IMR-90 (cell line): ENCODE measurements around the gene FMR1. TPM values are rescaled to one million over a fixed set of nuclear protein-coding genes. Genes with fewer than 3 reads are reported as not detected.

Experiments
- ATAC-seq: fragments of 200-7000 bp; cut with Tn5 transposase; 2 replicates; pipeline ENCODE4 v1.9.1; 2020; ENCODE audit warnings: low read depth, mild to moderate bottlenecking, moderate library complexity
- BruUV-seq: library from RNA; stranded (reverse); fragments of 400-500 nt; replicated peaks from 2 replicates; lab custom pipeline; 2021; lab: Mats Ljungman, UMichigan
- CTCF ChIA-PET: fragments of 300-600 bp; formaldehyde crosslinking; extraction: SDS; loops from one replicate; lab custom pipeline; 2021; ENCODE audit warnings: antibody characterized with exemption; lab: Yijun Ruan, JAX
- POLR2A ChIA-PET: fragments of 300-600 bp; sonication (Branson Sonifier 250); formaldehyde crosslinking; loops from one replicate; lab custom pipeline; 2022; ENCODE audit warnings: antibody characterized with exemption; ENCODE audit not compliant: unreplicated experiment; lab: Charles Lee
- DNase-seq: peaks from one replicate; pipeline ENCODE4 v3.0.0; 2013
- H2AFZ ChIP-seq: replicated peaks from 2 replicates; pipeline ENCODE3; 2013; ENCODE audit warnings: low read length, mild to moderate bottlenecking; ENCODE audit not compliant: poor library complexity
- H2AK5ac ChIP-seq: 2 replicates; pipeline ENCODE4 v1.6.1; 2013; ENCODE audit warnings: low read depth, low read length, inconsistent platforms
- H2AK9ac ChIP-seq: replicated peaks from 2 replicates; pipeline ENCODE3; 2013; ENCODE audit warnings: mild to moderate bottlenecking, low read depth, low read length, moderate library complexity; ENCODE audit not compliant: poor library complexity
- H2BK120ac ChIP-seq: 2 replicates; pipeline ENCODE4 v1.6.1; 2013; ENCODE audit warnings: low read depth, low read length, inconsistent platforms
- H2BK15ac ChIP-seq: 3 replicates; pipeline ENCODE4 v1.6.1; 2013; ENCODE audit warnings: low read depth, low read length, inconsistent platforms
- H2BK20ac ChIP-seq: 2 replicates; pipeline ENCODE4 v1.6.1; 2013; ENCODE audit warnings: low read depth, mild to moderate bottlenecking, inconsistent platforms, low read length, moderate library complexity
- H2BK5ac ChIP-seq: 2 replicates; pipeline ENCODE4 v1.6.1; 2013; ENCODE audit warnings: mild to moderate bottlenecking, low read depth, low read length, inconsistent platforms; ENCODE audit not compliant: poor library complexity, severe bottlenecking
- H3K14ac ChIP-seq: replicated peaks from 2 replicates; pipeline ENCODE4 v1.6.1; 2013; ENCODE audit warnings: low read depth, low read length, inconsistent platforms
- H3K18ac ChIP-seq: 2 replicates; pipeline ENCODE4 v1.6.1; 2013; ENCODE audit warnings: low read depth, low read length, control low read depth
- H3K23ac ChIP-seq: 2 replicates; pipeline ENCODE4 v1.6.1; 2013; ENCODE audit warnings: low read depth, low read length, inconsistent platforms
- H3K27ac ChIP-seq: 2 replicates; pipeline ENCODE4 v1.5.1; 2013; ENCODE audit warnings: mild to moderate bottlenecking, control low read depth, low read length; ENCODE audit not compliant: insufficient read depth
- H3K27me3 ChIP-seq: 2 replicates; pipeline ENCODE4 v1.6.1; 2013; ENCODE audit warnings: low read length; ENCODE audit not compliant: control insufficient read depth, insufficient read depth
- H3K36me3 ChIP-seq: 2 replicates; pipeline ENCODE4 v1.6.1; 2013; ENCODE audit warnings: low read length, mixed read lengths; ENCODE audit not compliant: control insufficient read depth, insufficient read depth
- H3K4ac ChIP-seq: 2 replicates; pipeline ENCODE4 v1.6.1; 2013; ENCODE audit warnings: low read depth, low read length, inconsistent platforms
- H3K4me1 ChIP-seq: 2 replicates; pipeline ENCODE4 v1.6.1; 2013; ENCODE audit warnings: low read length, mixed read lengths; ENCODE audit not compliant: control insufficient read depth, insufficient read depth
- H3K4me2 ChIP-seq: 2 replicates; pipeline ENCODE4 v1.6.1; 2013; ENCODE audit warnings: low read depth, mild to moderate bottlenecking, control low read depth, low read length, moderate library complexity
- H3K4me3 ChIP-seq: 2 replicates; pipeline ENCODE4 v1.5.1; 2013; ENCODE audit warnings: low read depth, mild to moderate bottlenecking, control low read depth, low read length, moderate library complexity; ENCODE audit not compliant: insufficient read depth
- H3K56ac ChIP-seq: 2 replicates; pipeline ENCODE4 v1.6.1; 2013; ENCODE audit warnings: low read length, inconsistent platforms; ENCODE audit not compliant: insufficient read depth; ENCODE audit errors: extremely low read depth
- H3K79me1 ChIP-seq, 2 experiments: 2 replicates each; pipeline ENCODE4 v1.6.1; 2013; ENCODE audit warnings: low read length in 2 of 2, inconsistent platforms in 1 of 2, low read depth in 1 of 2
- H3K9ac ChIP-seq: 2 replicates; pipeline ENCODE4 v1.6.1; 2013; ENCODE audit warnings: low read depth, low read length, control low read depth
- H3K9me1 ChIP-seq: 2 replicates; pipeline ENCODE4 v1.6.1; 2013; ENCODE audit warnings: low read length, inconsistent platforms; ENCODE audit not compliant: insufficient read depth
- H3K9me3 ChIP-seq: 2 replicates; pipeline ENCODE4 v1.6.1; 2013; ENCODE audit warnings: low read length; ENCODE audit not compliant: control insufficient read depth, insufficient read depth
- H4K20me1 ChIP-seq: 2 replicates; pipeline ENCODE4 v1.6.1; 2013; ENCODE audit warnings: low read length, inconsistent platforms; ENCODE audit not compliant: insufficient read depth
- H4K5ac ChIP-seq: 2 replicates; pipeline ENCODE4 v1.6.1; 2013; ENCODE audit warnings: mild to moderate bottlenecking, low read depth, low read length, control low read depth
- H4K8ac ChIP-seq, 2 experiments: 2 replicates each; pipeline ENCODE4 v1.6.1; 2013; ENCODE audit warnings: low read depth in 2 of 2, low read length in 2 of 2, control low read depth in 1 of 2, inconsistent platforms in 1 of 2
- H4K91ac ChIP-seq: 2 replicates; pipeline ENCODE4 v1.6.1; 2013; ENCODE audit warnings: low read depth, low read length, inconsistent platforms; ENCODE audit not compliant: insufficient read depth
- BHLHE40 ChIP-seq: fragments of 150-350 bp; IDR thresholded peaks from 2 replicates; pipeline ENCODE4 v1.6.1; 2016; ENCODE audit warnings: mild to moderate bottlenecking, low read depth, low read length
- CEBPB ChIP-seq: IDR thresholded peaks from 2 replicates; pipeline ENCODE4 v1.6.1; 2012; ENCODE audit warnings: low read depth, low read length, improper control_type of control experiment
- CHD1 ChIP-seq: IDR thresholded peaks from 2 replicates; pipeline ENCODE4 v1.6.1; 2012; ENCODE audit warnings: low read depth, low read length, improper control_type of control experiment
- ELK1 ChIP-seq: fragments of 150-350 bp; IDR thresholded peaks from 2 replicates; pipeline ENCODE4 v1.6.1; 2016; ENCODE audit warnings: low read depth, mild to moderate bottlenecking, low read length, moderate library complexity, borderline replicate concordance
- FOS ChIP-seq: fragments of 150-350 bp; IDR thresholded peaks from 2 replicates; pipeline ENCODE4 v1.6.1; 2016; ENCODE audit warnings: low read depth, low read length
- MAFK ChIP-seq: IDR thresholded peaks from 2 replicates; pipeline ENCODE4 v1.6.1; 2012; ENCODE audit warnings: low read depth, low read length, improper control_type of control experiment
- MAZ ChIP-seq: IDR thresholded peaks from 2 replicates; pipeline ENCODE4 v1.6.1; 2012; ENCODE audit warnings: low read depth, mild to moderate bottlenecking, low read length, improper control_type of control experiment, moderate library complexity, borderline replicate concordance
- MXI1 ChIP-seq: IDR thresholded peaks from 2 replicates; pipeline ENCODE4 v1.6.1; 2012; ENCODE audit warnings: low read depth, mild to moderate bottlenecking, low read length, moderate library complexity, borderline replicate concordance
- NFE2L2 ChIP-seq: fragments of 150-350 bp; IDR thresholded peaks from 2 replicates; pipeline ENCODE4 v1.6.1; 2016; ENCODE audit warnings: low read depth, mild to moderate bottlenecking, low read length
- POLR2A ChIP-seq: IDR thresholded peaks from 2 replicates; pipeline ENCODE4 v1.6.1; 2012; ENCODE audit warnings: mild to moderate bottlenecking, low read depth, low read length
- RAD21 ChIP-seq: IDR thresholded peaks from 2 replicates; pipeline ENCODE4 v1.6.1; 2012; ENCODE audit warnings: low read length, improper control_type of control experiment
- RCOR1 ChIP-seq: IDR thresholded peaks from 2 replicates; pipeline ENCODE4 v1.6.1; 2012; ENCODE audit warnings: mild to moderate bottlenecking, low read length, improper control_type of control experiment; ENCODE audit not compliant: insufficient replicate concordance
- RFX5 ChIP-seq: IDR thresholded peaks from 2 replicates; pipeline ENCODE4 v1.8.0; 2012; ENCODE audit warnings: low read depth, mild to moderate bottlenecking, low read length, moderate library complexity
- SMC3 ChIP-seq: fragments of 150-350 bp; IDR thresholded peaks from 2 replicates; pipeline ENCODE4 v1.6.1; 2016; ENCODE audit warnings: low read depth, mild to moderate bottlenecking, antibody characterized with exemption, low read length, moderate library complexity
- dilution Hi-C: fragments of 300-500 bp; cut with HindIII; formaldehyde crosslinking; loops from one replicate; pipeline ENCODE4 v1.14.3; 2018; ENCODE audit warnings: low sequenced_read_pairs; ENCODE audit not compliant: unreplicated experiment
- in situ Hi-C: fragments of 300-500 bp; cut with MboI; formaldehyde crosslinking; loops from 3 replicates; pipeline ENCODE4 v1.14.3; 2019; ENCODE audit warnings: low sequenced_read_pairs, inconsistent platforms, mixed read lengths
- intact Hi-C: fragments of 100-400 bp; cut with micrococcal nuclease; formaldehyde crosslinking; loops from 2 replicates; pipeline ENCODE4 v1.10.0; 2022
- polyA plus RNA-seq, 3 experiments: library from polyadenylated mRNA; depleted of rRNA; stranded (reverse); fragments of >200 nt; gene quantifications; 2 replicates each; pipeline ENCODE4 v1.2.3, GENCODE V29; 2012; ENCODE audit warnings: low replicate concordance in 1 of 3
- total RNA-seq: library from RNA; depleted of rRNA; stranded (reverse); fragments of >200 nt; gene quantifications from 2 replicates; pipeline ENCODE4 v1.2.3, GENCODE V29; 2012
- TF ChIP-seq, protein P1 (sequence below): conservative IDR thresholded peaks from 2 replicates; pipeline ENCODE4 v1.5.1; 2012; ENCODE audit warnings: mild to moderate bottlenecking, low read depth, low read length, improper control_type of control experiment
- TF ChIP-seq, protein P2 (sequence below): fragments of 150-350 bp; IDR thresholded peaks from 2 replicates; pipeline ENCODE4 v1.6.1; 2017; ENCODE audit warnings: mild to moderate bottlenecking, antibody characterized with exemption, low read length, low read depth

FMR1 gene
- total and polyA plus RNA-seq, 2 of the 4 experiments (the other 2 are of a cell fraction) = 12.2 to 17.6 TPM

DNA sequence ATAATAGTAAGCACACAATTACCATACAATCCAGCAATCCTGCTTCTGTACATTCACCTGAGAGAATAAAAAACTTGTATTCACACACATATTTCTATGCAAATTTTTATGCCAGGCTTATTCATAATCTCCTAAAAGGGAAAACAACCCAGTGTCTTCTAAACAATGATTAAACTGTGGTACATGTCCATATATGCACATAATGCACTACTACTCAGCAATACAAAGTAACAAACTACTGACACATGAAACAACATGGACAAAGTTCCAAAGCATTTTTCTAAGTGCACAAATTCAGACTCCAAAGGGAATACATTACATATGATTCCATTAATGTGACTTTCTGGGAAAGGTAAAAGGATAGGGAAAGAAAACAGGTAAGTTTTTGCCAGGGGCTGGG is 18.0 kb upstream of the FMR1 start:
- no peak overlapping the region for H3K9ac ChIP-seq
- dilution Hi-C loops = no loop called here
- H3K4ac ChIP-seq = no peak overlapping the region
- no peaks in the 10 kb centered on the region for H3K9me1 ChIP-seq
- ATAC-seq = no peak
- no peak overlapping the region for H4K91ac ChIP-seq
- ChIA-PET POLR2A (no interaction called here), CTCF (no interaction called here)
- H4K20me1 ChIP-seq = no peaks in the 10 kb centered on the region
- H2BK15ac ChIP-seq = no peak overlapping the region
- H2AK9ac ChIP-seq = no peak overlapping the region
- no peak overlapping the region for H2AFZ ChIP-seq
- H3K36me3 ChIP-seq = no peaks in the 10 kb centered on the region
- H3K9me3 ChIP-seq = 0 out of 2 replicates have a peak, but pooled peaks cover 4% of the 10 kb centered on the region
- H3K4me3 ChIP-seq = no peak overlapping the region
- H3K14ac ChIP-seq = no peak overlapping the region
- no peak overlapping the region for H2BK5ac ChIP-seq
- H3K18ac ChIP-seq = no peak overlapping the region
- TF ChIP-seq RCOR1 (no peak), FOS (no peak), CHD1 (no peak), RFX5 (no peak), SMC3 (no peak), RAD21 (no peak), MAZ (no peak), BHLHE40 (no peak), CEBPB (no peak), NFE2L2 (no peak), MXI1 (no peak), MAFK (no peak), POLR2A (no peak), ELK1 (no peak)
- TF ChIP-seq, protein P1, sequence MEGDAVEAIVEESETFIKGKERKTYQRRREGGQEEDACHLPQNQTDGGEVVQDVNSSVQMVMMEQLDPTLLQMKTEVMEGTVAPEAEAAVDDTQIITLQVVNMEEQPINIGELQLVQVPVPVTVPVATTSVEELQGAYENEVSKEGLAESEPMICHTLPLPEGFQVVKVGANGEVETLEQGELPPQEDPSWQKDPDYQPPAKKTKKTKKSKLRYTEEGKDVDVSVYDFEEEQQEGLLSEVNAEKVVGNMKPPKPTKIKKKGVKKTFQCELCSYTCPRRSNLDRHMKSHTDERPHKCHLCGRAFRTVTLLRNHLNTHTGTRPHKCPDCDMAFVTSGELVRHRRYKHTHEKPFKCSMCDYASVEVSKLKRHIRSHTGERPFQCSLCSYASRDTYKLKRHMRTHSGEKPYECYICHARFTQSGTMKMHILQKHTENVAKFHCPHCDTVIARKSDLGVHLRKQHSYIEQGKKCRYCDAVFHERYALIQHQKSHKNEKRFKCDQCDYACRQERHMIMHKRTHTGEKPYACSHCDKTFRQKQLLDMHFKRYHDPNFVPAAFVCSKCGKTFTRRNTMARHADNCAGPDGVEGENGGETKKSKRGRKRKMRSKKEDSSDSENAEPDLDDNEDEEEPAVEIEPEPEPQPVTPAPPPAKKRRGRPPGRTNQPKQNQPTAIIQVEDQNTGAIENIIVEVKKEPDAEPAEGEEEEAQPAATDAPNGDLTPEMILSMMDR = no peak
- TF ChIP-seq, protein P2, sequence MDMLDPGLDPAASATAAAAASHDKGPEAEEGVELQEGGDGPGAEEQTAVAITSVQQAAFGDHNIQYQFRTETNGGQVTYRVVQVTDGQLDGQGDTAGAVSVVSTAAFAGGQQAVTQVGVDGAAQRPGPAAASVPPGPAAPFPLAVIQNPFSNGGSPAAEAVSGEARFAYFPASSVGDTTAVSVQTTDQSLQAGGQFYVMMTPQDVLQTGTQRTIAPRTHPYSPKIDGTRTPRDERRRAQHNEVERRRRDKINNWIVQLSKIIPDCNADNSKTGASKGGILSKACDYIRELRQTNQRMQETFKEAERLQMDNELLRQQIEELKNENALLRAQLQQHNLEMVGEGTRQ = no peak
- no peak overlapping the region for H3K27ac ChIP-seq
- no peak overlapping the region for H3K23ac ChIP-seq
- no peak for DNase-seq
- H2BK20ac ChIP-seq = no peak overlapping the region
- H3K4me2 ChIP-seq = no peak overlapping the region
- no peak overlapping the region for H2BK120ac ChIP-seq
- H4K8ac ChIP-seq = no peak overlapping the region
- no peaks in the 10 kb centered on the region for H3K79me1 ChIP-seq
- in situ Hi-C loops = no loop called here
- H3K56ac ChIP-seq = no peak overlapping the region
- H3K4me1 ChIP-seq = no peaks in the 10 kb centered on the region
- H3K27me3 ChIP-seq = no peaks in the 10 kb centered on the region
- intact Hi-C loops = no loop called here
- no TSS peak for BruUV-seq
- H2AK5ac ChIP-seq = no peak overlapping the region
- H4K5ac ChIP-seq = no peak overlapping the region
